ENCODE data around the gene PTPRG. TPM values are rescaled to one million over a fixed set of nuclear protein-coding genes. Genes with fewer than 3 reads are reported as not detected.

The PTPRG gene
- total RNA-seq, 1 experiment from 2014 or later, result 0.73 TPM

DNA sequence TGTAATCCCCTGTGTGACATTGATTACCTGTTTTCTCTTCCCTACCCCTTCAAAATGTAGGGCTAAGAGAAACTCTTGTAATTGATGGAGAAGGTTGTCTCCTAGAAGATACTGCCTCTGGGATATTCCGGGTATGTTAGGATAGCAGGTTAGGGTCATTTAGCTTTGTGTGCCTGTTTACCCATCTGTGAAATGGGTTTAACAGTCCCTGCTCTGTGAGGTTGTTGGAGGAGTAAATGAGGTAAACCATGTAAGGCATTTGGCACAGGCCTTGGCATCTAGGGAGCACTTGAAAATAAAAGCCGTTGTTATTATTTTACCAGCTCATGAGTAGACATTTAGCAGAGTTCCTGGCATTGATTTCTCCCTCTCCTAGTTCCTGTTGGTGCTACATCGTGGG is 16.4 kb downstream of the PTPRG start:
- Histone ChIP-seq H4K20me1 (ENCODE audit: low read length) (no peaks in the 10 kb centered on the region), H3K9me3 (ENCODE audit: low read length) (no peaks in the 10 kb centered on the region), H3F3A (ENCODE audit: low read length, unreplicated experiment) (no peaks in the 10 kb centered on the region), H3K9me2 (replicated peaks; ENCODE audit: low read length) (no peaks in the 10 kb centered on the region), H3K36me3 (ENCODE audit: low read depth, low read length) (no peaks in the 10 kb centered on the region), H3K4me2 (ENCODE audit: low read length) (no peak overlapping the region), H2AFZ (ENCODE audit: low read length) (no peak overlapping the region), H3K4me1 (ENCODE audit: insufficient read depth, low read length) (no peaks in the 10 kb centered on the region), H3K27me3 (ENCODE audit: low read length) (no peaks in the 10 kb centered on the region), H3K4me3 (ENCODE audit: low read length) (no peak overlapping the region), H3K27ac (ENCODE audit: low read length) (no peak overlapping the region), H3K79me2 (ENCODE audit: low read length) (no peaks in the 10 kb centered on the region), H3K9ac (ENCODE audit: low read length) (no peak overlapping the region)
- CTCF ChIA-PET, result no interaction called here
- DNase-seq (no peak), ATAC-seq (no peak)
- POLR2A ChIA-PET (ENCODE audit: unreplicated experiment), result no interaction called here
- BruUV-seq (replicated peaks), result no TSS peak
- TF ChIP-seq EZH2phosphoT487 (IDR thresholded peaks at IDR 0.05; ENCODE audit: borderline replicate concordance, low read length), result no peak
- TF ChIP-seq, protein P1, sequence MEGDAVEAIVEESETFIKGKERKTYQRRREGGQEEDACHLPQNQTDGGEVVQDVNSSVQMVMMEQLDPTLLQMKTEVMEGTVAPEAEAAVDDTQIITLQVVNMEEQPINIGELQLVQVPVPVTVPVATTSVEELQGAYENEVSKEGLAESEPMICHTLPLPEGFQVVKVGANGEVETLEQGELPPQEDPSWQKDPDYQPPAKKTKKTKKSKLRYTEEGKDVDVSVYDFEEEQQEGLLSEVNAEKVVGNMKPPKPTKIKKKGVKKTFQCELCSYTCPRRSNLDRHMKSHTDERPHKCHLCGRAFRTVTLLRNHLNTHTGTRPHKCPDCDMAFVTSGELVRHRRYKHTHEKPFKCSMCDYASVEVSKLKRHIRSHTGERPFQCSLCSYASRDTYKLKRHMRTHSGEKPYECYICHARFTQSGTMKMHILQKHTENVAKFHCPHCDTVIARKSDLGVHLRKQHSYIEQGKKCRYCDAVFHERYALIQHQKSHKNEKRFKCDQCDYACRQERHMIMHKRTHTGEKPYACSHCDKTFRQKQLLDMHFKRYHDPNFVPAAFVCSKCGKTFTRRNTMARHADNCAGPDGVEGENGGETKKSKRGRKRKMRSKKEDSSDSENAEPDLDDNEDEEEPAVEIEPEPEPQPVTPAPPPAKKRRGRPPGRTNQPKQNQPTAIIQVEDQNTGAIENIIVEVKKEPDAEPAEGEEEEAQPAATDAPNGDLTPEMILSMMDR (conservative IDR thresholded peaks at IDR 0.05; ENCODE audit: low read depth, low read length), result no peak
- TF ChIP-seq EZH2 (IDR thresholded peaks at IDR 0.05; ENCODE audit: low read length, unreplicated experiment), result no peak
- intact Hi-C loops (cut with micrococcal nuclease), result no loop called here

DNA sequence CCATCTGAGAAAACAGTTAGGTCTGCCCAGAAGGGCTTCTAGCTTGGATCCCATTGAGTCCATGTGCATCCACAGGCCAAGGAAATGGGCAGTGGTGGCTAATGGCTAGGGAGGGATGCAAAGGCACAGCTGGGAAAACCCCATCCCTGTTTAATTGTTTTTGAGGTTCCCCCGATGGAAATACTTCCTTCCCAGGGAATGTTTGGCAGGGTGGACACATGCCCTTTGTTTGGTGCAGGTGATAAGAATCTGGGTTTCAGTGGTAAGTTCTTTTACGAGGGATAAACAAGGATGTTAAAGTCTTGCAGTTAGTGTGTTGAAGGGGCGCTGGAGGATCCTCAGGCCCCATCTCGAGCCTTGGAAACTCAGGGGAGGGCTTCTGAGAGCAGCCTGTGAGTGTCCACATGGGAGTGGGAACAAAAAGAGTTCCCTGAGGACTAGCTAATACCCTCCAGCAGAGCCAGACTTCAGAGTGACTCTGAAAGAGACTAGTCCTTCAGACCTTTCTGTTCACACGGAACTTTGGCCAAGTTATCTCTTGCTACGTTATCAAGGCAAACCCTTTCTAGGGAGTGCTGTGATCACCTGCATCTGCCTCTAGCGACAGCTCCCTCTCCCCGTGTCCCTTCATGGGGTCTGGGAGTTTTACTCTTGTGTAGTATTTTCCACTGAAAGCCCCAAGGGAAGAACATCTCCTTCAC is 17.4 kb downstream of the PTPRG start:
- ATAC-seq (no peak), DNase-seq (no peak)
- POLR2A ChIA-PET (ENCODE audit: unreplicated experiment), result no interaction called here
- no peak overlapping the region for H2AFZ ChIP-seq (ENCODE audit: low read length)
- H3K4me3 ChIP-seq (ENCODE audit: low read length), result no peak overlapping the region
- H3K4me1 ChIP-seq (ENCODE audit: insufficient read depth, low read length), result no peaks in the 10 kb centered on the region
- no peaks in the 10 kb centered on the region for H3K9me3 ChIP-seq (ENCODE audit: low read length)
- H3K4me2 ChIP-seq (ENCODE audit: low read length), result no peak overlapping the region
- H3K36me3 ChIP-seq (ENCODE audit: low read depth, low read length), result no peaks in the 10 kb centered on the region
- no peaks in the 10 kb centered on the region for H3K9me2 ChIP-seq (replicated peaks; ENCODE audit: low read length)
- no peaks in the 10 kb centered on the region for H3F3A ChIP-seq (ENCODE audit: low read length, unreplicated experiment)
- intact Hi-C loops (cut with micrococcal nuclease), result no loop called here
- H4K20me1 ChIP-seq (ENCODE audit: low read length), result no peaks in the 10 kb centered on the region
- CTCF ChIA-PET, result no interaction called here
- TF ChIP-seq EZH2phosphoT487 (IDR thresholded peaks at IDR 0.05; ENCODE audit: borderline replicate concordance, low read length) (no peak), EZH2 (IDR thresholded peaks at IDR 0.05; ENCODE audit: low read length, unreplicated experiment) (no peak)
- TF ChIP-seq, protein P1 (conservative IDR thresholded peaks at IDR 0.05; ENCODE audit: low read depth, low read length), result no peak
- no peaks in the 10 kb centered on the region for H3K27me3 ChIP-seq (ENCODE audit: low read length)
- H3K79me2 ChIP-seq (ENCODE audit: low read length), result no peaks in the 10 kb centered on the region
- no TSS peak for BruUV-seq (replicated peaks)
- H3K9ac ChIP-seq (ENCODE audit: low read length), result no peak overlapping the region
- no peak overlapping the region for H3K27ac ChIP-seq (ENCODE audit: low read length)

DNA sequence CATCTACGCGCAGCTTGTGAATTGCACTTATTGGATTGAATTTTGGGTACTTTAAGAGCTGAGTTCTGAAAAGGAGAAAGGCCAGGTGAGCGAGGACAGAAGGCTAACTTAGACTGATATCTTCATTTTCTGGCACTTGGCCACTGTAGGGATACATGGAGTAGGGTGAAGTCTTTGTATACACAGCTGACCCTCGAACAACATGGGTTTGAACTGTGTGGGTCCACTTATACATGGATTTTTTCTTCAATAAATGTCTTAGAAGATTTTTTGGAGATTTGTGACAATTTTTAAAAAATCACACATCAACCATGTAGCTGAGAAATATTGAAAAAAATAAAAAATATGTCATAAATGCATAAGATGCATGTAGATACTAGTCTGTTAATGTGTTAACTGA is 18.3 kb downstream of the PTPRG start:
- no peaks in the 10 kb centered on the region for H3K36me3 ChIP-seq (ENCODE audit: low read depth, low read length)
- CTCF ChIA-PET, result no interaction called here
- no peaks in the 10 kb centered on the region for H4K20me1 ChIP-seq (ENCODE audit: low read length)
- BruUV-seq (replicated peaks), result no TSS peak
- ATAC-seq (no peak), DNase-seq (no peak)
- H3K79me2 ChIP-seq (ENCODE audit: low read length), result no peaks in the 10 kb centered on the region
- H3K9ac ChIP-seq (ENCODE audit: low read length), result no peak overlapping the region
- no peaks in the 10 kb centered on the region for H3K27me3 ChIP-seq (ENCODE audit: low read length)
- TF ChIP-seq EZH2phosphoT487 (IDR thresholded peaks at IDR 0.05; ENCODE audit: borderline replicate concordance, low read length), result no peak
- no peak overlapping the region for H3K27ac ChIP-seq (ENCODE audit: low read length)
- H3K9me2 ChIP-seq (replicated peaks; ENCODE audit: low read length), result no peaks in the 10 kb centered on the region
- no peaks in the 10 kb centered on the region for H3K4me1 ChIP-seq (ENCODE audit: insufficient read depth, low read length)
- intact Hi-C loops (cut with micrococcal nuclease), result no loop called here
- POLR2A ChIA-PET (ENCODE audit: unreplicated experiment), result no interaction called here
- H3K9me3 ChIP-seq (ENCODE audit: low read length), result no peaks in the 10 kb centered on the region
- no peak overlapping the region for H3K4me3 ChIP-seq (ENCODE audit: low read length)
- H2AFZ ChIP-seq (ENCODE audit: low read length), result no peak overlapping the region
- no peaks in the 10 kb centered on the region for H3F3A ChIP-seq (ENCODE audit: low read length, unreplicated experiment)
- H3K4me2 ChIP-seq (ENCODE audit: low read length), result no peak overlapping the region

Data from PC-3 (cell line).